BJ (cell line): ENCODE measurements around the gene KLHL6. TPM values are rescaled to one million over a fixed set of nuclear protein-coding genes. Genes with fewer than 3 reads are reported as not detected.

Experiments used
- CTCF ChIA-PET: fragments of 350-600 bp; formaldehyde crosslinking; extraction: SDS; loops from one replicate; lab custom pipeline; 2021; ENCODE audit warnings: antibody characterized with exemption, inconsistent platforms; lab: Yijun Ruan, JAX
- POLR2A ChIA-PET: fragments of 300-600 bp; sonication (Branson Sonifier 250); formaldehyde crosslinking; extraction: SDS; loops from one replicate; lab custom pipeline; 2021; ENCODE audit warnings: antibody characterized with exemption; lab: Charles Lee
- DNase-seq: peaks from one replicate; pipeline ENCODE4 v3.0.0-alpha.2; 2011; ENCODE audit warnings: low read depth
- H3K27me3 ChIP-seq: 2 replicates; pipeline ENCODE4 v1.6.0; 2011; ENCODE audit warnings: low read length; ENCODE audit not compliant: control insufficient read depth, insufficient read depth
- H3K36me3 ChIP-seq: 2 replicates; pipeline ENCODE4 v1.5.1; 2011; ENCODE audit warnings: low read length; ENCODE audit not compliant: control insufficient read depth, insufficient read depth
- H3K4me3 ChIP-seq: 2 replicates; pipeline ENCODE4 v1.5.1; 2011; ENCODE audit warnings: low read depth, mild to moderate bottlenecking, control low read depth, low read length
- polyA plus RNA-seq: library from polyadenylated mRNA; depleted of rRNA; stranded (reverse); fragments of >200 nt; gene quantifications from 2 replicates; pipeline ENCODE4 v1.2.3, GENCODE V29; 2011; rRNA removed
- small RNA-seq: library from RNA; depleted of rRNA; stranded (forward); fragments of <200 nt; gene quantifications from one replicate; pipeline ENCODE3, GENCODE V24; 2012; ENCODE audit warnings: low replicate concordance, low read depth; ENCODE audit not compliant: insufficient read length
- TF ChIP-seq, protein P1 (sequence below): IDR thresholded peaks from 2 replicates; pipeline ENCODE4 v1.5.1; 2011; ENCODE audit warnings: low read depth, mild to moderate bottlenecking, control low read depth, inconsistent platforms, low read length, moderate library complexity; ENCODE audit not compliant: insufficient read depth

Gene KLHL6
- polyA plus RNA-seq, 1 experiment: not detected

- Histone ChIP-seq H3K36me3 (no peaks in the 10 kb centered on the region), H3K4me3 (no peak overlapping the region), H3K27me3 (peaks cover 4% of the 10 kb centered on the region; the same call in 1 of the 2 replicates)
- TF ChIP-seq, protein P1, sequence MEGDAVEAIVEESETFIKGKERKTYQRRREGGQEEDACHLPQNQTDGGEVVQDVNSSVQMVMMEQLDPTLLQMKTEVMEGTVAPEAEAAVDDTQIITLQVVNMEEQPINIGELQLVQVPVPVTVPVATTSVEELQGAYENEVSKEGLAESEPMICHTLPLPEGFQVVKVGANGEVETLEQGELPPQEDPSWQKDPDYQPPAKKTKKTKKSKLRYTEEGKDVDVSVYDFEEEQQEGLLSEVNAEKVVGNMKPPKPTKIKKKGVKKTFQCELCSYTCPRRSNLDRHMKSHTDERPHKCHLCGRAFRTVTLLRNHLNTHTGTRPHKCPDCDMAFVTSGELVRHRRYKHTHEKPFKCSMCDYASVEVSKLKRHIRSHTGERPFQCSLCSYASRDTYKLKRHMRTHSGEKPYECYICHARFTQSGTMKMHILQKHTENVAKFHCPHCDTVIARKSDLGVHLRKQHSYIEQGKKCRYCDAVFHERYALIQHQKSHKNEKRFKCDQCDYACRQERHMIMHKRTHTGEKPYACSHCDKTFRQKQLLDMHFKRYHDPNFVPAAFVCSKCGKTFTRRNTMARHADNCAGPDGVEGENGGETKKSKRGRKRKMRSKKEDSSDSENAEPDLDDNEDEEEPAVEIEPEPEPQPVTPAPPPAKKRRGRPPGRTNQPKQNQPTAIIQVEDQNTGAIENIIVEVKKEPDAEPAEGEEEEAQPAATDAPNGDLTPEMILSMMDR: no peak
- ChIA-PET POLR2A (no interaction called here), CTCF (no interaction called here)
- DNase-seq: no peak
Measured at GRCh38 chr3:183439515-183439914, 116.0 kb downstream of the KLHL6 start.

- DNase-seq: no peak
- H3K27me3 ChIP-seq: peaks cover 4% of the 10 kb centered on the region; the same call in 1 of the 2 replicates
- no peak overlapping the region for H3K4me3 ChIP-seq
- TF ChIP-seq, protein P1: no peak
- H3K36me3 ChIP-seq: no peaks in the 10 kb centered on the region
- CTCF ChIA-PET: no interaction called here
- POLR2A ChIA-PET: no interaction called here
Measured at GRCh38 chr3:183438735-183439134, 116.8 kb downstream of the KLHL6 start.

DNA sequence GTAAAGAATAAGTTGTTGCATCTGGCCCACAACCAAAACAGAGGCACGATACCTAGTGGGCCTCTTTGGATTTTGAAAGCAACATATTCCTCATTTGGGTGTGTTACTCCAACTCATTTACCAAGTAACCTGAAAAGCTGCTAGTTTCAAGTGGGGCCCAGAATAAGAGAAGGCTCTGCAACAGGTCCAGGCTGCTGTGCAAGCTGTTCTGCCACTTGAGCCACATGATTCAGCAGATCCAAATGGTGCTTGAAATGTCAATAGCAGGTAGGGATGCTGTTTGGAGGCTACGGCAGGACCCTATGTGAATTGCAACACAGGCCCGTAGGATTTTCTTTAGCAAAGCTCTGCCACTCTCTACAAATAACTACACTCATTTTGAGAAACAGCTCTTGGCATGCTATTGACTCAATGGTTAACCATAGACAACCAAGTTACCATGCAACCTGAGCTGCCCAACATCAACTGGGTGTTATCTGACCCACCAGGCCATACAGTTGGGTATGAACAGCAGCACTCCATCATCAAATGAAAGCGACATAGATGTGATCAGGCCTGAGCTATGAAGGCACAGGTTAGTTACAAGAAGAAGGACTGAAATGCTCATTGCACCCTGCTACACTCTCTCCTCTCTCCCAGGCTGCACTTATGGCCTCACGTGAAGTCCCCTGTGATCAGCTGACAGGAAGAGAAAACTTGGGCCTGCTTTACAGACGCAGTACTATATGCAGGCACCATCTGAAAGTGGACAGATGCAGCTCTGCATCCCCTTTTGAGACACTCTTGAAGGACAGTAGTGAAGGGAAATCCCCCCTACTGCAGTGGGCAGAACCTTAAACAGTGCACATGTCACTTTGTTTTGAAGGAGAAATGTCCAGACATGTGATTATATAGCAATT lies 117.6 kb downstream of the KLHL6 start:
- TF ChIP-seq, protein P1: no peak
- ChIA-PET CTCF (no interaction called here), POLR2A (no interaction called here)
- peaks cover 4% of the 10 kb centered on the region; the same call in 1 of the 2 replicates for H3K27me3 ChIP-seq
- DNase-seq: no peak
- H3K4me3 ChIP-seq: no peak overlapping the region
- H3K36me3 ChIP-seq: no peaks in the 10 kb centered on the region

Small RNAs within 50 kb of the gene (small RNA-seq; reads per million reads assigned to genes)
- gene RF00092 (not detected), gene RF00394 (not detected), gene RF01241 (not detected), gene SNORA63D (2.1 reads per million, percentile 10 among the genes with 10 or more reads in this experiment)

Other genes with a start within 250 kb of the KLHL6 start
- 0.05 and 0.11 TPM in 2 replicates for gene MCF2L2, start 127.1 kb downstream of the KLHL6 start, polyA plus RNA-seq
- 11.0 and 22.3 TPM in 2 replicates for gene KLHL24, start 79.9 kb upstream of the KLHL6 start, polyA plus RNA-seq
- 34.5 and 35.5 TPM in 2 replicates for gene YEATS2, start 142.1 kb upstream of the KLHL6 start, polyA plus RNA-seq